ENCODE measurements around the gene KRT26. TPM values are rescaled to one million over a fixed set of nuclear protein-coding genes. Genes with fewer than 3 reads are reported as not detected.
A peak's percentile ranks its signal among the peaks of the same experiment; 100 is the strongest.

Gene KRT26
- total and polyA plus RNA-seq, 2 donors from 2014 or later = not detected

DNA sequence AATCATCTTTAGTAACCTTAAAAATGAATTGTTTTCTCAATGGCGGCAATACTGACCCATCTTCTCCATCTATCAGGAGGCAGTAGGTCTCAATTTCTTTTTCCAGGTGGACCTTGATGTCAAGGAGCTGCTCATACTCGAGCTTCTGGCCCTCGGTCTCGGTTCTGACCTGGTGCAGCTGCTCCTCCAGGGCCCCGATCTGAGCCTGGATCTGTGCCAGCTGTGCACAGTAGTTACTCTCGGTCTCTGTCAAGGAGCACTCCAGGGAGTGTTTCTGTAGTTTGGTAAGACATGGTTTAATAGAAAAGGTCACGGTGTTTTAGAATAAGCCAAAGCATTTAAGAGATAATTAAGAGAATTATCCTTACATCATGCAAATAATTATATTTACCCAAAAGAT lies 5.5 kb upstream of the KRT26 start:
- DNase-seq (no peak), FAIRE-seq (no peak)
- TF ChIP-seq, protein P1, sequence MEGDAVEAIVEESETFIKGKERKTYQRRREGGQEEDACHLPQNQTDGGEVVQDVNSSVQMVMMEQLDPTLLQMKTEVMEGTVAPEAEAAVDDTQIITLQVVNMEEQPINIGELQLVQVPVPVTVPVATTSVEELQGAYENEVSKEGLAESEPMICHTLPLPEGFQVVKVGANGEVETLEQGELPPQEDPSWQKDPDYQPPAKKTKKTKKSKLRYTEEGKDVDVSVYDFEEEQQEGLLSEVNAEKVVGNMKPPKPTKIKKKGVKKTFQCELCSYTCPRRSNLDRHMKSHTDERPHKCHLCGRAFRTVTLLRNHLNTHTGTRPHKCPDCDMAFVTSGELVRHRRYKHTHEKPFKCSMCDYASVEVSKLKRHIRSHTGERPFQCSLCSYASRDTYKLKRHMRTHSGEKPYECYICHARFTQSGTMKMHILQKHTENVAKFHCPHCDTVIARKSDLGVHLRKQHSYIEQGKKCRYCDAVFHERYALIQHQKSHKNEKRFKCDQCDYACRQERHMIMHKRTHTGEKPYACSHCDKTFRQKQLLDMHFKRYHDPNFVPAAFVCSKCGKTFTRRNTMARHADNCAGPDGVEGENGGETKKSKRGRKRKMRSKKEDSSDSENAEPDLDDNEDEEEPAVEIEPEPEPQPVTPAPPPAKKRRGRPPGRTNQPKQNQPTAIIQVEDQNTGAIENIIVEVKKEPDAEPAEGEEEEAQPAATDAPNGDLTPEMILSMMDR (IDR thresholded peaks at IDR 0.05; ENCODE audit: borderline replicate concordance, extremely low read depth, insufficient read depth) = no peak
- Histone ChIP-seq H3K36me3 (ENCODE audit: control insufficient read depth in 2 of 3, insufficient read depth in 3 of 3, low read length in 3 of 3) (no peaks in the 10 kb centered on the region), H3K4me1 (ENCODE audit: control insufficient read depth in 2 of 3, insufficient read depth in 2 of 3, low read depth in 1 of 3, low read length in 3 of 3) (no peaks in the 10 kb centered on the region), H3K9me3 (ENCODE audit: control insufficient read depth in 2 of 3, insufficient read depth in 1 of 3, low read length in 3 of 3) (no peaks in the 10 kb centered on the region), H3K9ac (ENCODE audit: low read length in 3 of 3) (no peak overlapping the region), H3K27me3 (ENCODE audit: control insufficient read depth, insufficient read depth, low read length) (no peaks in the 10 kb centered on the region), H3K4me3 (ENCODE audit: low read length in 3 of 3) (no peak overlapping the region), H3K27ac (ENCODE audit: low read depth in 2 of 2, low read length in 2 of 2) (no peak overlapping the region)
- intact Hi-C loops (cut with DNase I) = no loop called here

DNA sequence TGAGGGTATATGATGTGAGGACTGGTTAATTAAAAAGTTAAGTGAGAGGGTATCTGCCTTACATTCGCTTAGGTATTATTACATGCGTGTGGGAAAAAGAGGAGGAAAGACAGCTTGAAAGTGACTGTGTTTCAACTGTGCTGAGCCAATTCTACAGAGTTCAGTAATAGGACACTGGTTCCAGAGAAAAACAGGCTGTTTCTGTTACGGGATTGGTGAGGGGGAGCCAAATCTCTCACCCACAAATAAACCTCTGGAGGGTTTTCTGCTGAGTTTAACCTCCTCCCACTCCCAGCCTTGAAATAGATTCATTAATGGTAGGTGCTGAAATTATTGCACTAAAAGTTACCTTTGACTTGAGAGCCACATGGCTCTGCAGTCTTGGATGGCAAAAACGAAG lies 3.9 kb upstream of the KRT26 start:
- Histone ChIP-seq H3K27ac (ENCODE audit: low read depth in 2 of 2, low read length in 2 of 2) (no peak overlapping the region), H3K36me3 (ENCODE audit: control insufficient read depth in 2 of 3, insufficient read depth in 3 of 3, low read length in 3 of 3) (no peaks in the 10 kb centered on the region), H3K4me3 (ENCODE audit: low read length in 3 of 3) (no peak overlapping the region), H3K9me3 (ENCODE audit: control insufficient read depth in 2 of 3, insufficient read depth in 1 of 3, low read length in 3 of 3) (no peaks in the 10 kb centered on the region), H3K27me3 (ENCODE audit: control insufficient read depth, insufficient read depth, low read length) (no peaks in the 10 kb centered on the region), H3K4me1 (ENCODE audit: control insufficient read depth in 2 of 3, insufficient read depth in 2 of 3, low read depth in 1 of 3, low read length in 3 of 3) (no peaks in the 10 kb centered on the region), H3K9ac (ENCODE audit: low read length in 3 of 3) (no peak overlapping the region)
- TF ChIP-seq, protein P1 (IDR thresholded peaks at IDR 0.05; ENCODE audit: borderline replicate concordance, extremely low read depth, insufficient read depth) = no peak
- FAIRE-seq (no peak), DNase-seq (peak in 2 of 5 donors; percentile 43 to 51)
- intact Hi-C loops (cut with DNase I) = no loop called here

DNA sequence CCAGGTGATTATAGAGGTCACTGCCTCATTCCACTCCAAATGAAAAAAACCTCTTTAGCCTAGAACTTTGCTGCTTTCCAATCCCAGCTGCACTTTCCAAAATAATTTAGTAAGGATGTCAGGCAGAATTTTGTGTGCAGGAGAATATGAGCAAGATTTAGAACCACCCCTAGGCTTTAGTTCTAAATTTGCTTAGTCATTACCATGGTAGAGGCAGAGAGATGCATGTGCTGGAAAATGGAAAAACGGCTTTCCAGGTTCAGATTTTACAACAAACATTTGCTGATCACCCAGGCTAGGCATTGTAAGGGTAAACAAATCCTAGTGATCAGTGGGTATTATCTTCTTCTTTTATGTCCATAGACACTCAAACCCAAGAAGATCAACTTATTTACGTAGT lies 6.3 kb downstream of the KRT26 start:
- Histone ChIP-seq H3K4me3 (ENCODE audit: low read length in 3 of 3) (no peak overlapping the region), H3K9me3 (ENCODE audit: control insufficient read depth in 2 of 3, insufficient read depth in 1 of 3, low read length in 3 of 3) (peaks cover 0 to 15% (median 2%) of the 10 kb centered on the region in 3 donors), H3K4me1 (ENCODE audit: control insufficient read depth in 2 of 3, insufficient read depth in 2 of 3, low read depth in 1 of 3, low read length in 3 of 3) (no peaks in the 10 kb centered on the region), H3K9ac (ENCODE audit: low read length in 3 of 3) (no peak overlapping the region), H3K36me3 (ENCODE audit: control insufficient read depth in 2 of 3, insufficient read depth in 3 of 3, low read length in 3 of 3) (no peaks in the 10 kb centered on the region), H3K27ac (ENCODE audit: low read depth in 2 of 2, low read length in 2 of 2) (no peak overlapping the region), H3K27me3 (ENCODE audit: control insufficient read depth, insufficient read depth, low read length) (no peaks in the 10 kb centered on the region)
- intact Hi-C loops (cut with DNase I) = no loop called here
- DNase-seq (no peak), FAIRE-seq (no peak)
- TF ChIP-seq, protein P1 (IDR thresholded peaks at IDR 0.05; ENCODE audit: borderline replicate concordance, extremely low read depth, insufficient read depth) = no peak

DNA sequence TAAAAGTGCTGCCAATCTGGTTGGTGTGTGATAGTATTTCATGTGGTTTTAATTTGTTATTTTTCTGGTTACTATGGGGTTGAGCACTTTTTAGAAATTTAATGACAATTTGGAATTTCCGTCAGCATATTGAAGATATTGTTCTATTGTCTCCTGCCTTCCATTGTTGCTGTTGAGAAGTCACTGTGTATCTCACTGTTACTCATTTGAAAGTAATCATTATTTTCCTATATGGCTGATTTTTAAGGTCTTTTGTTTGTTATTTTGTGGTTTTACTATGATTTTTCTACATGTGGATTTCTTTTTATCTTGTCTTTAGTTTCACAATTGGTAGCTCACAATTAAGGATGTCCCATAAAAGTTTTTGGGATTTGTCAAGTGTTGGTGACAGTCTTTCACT lies 8.2 kb downstream of the KRT26 start:
- Histone ChIP-seq H3K36me3 (ENCODE audit: control insufficient read depth in 2 of 3, insufficient read depth in 3 of 3, low read length in 3 of 3) (no peaks in the 10 kb centered on the region), H3K9ac (ENCODE audit: low read length in 3 of 3) (no peak overlapping the region), H3K9me3 (ENCODE audit: control insufficient read depth in 2 of 3, insufficient read depth in 1 of 3, low read length in 3 of 3) (peaks cover 2 to 24% (median 2%) of the 10 kb centered on the region in 3 donors), H3K27ac (ENCODE audit: low read depth in 2 of 2, low read length in 2 of 2) (no peak overlapping the region), H3K27me3 (ENCODE audit: control insufficient read depth, insufficient read depth, low read length) (no peaks in the 10 kb centered on the region), H3K4me1 (ENCODE audit: control insufficient read depth in 2 of 3, insufficient read depth in 2 of 3, low read depth in 1 of 3, low read length in 3 of 3) (no peaks in the 10 kb centered on the region), H3K4me3 (ENCODE audit: low read length in 3 of 3) (no peak overlapping the region)
- no peak for FAIRE-seq
- intact Hi-C loops (cut with DNase I) = no loop called here
- no peak for DNase-seq
- TF ChIP-seq, protein P1 (IDR thresholded peaks at IDR 0.05; ENCODE audit: borderline replicate concordance, extremely low read depth, insufficient read depth) = no peak

Data from kidney (tissue), 14 donors.